COLO668 (cell line): ENCODE data around the gene TCEA3.

Experiments used
- DNase-seq: peaks from one replicate; lab custom pipeline; 2025; ENCODE audit not compliant: unreplicated experiment; lab: John Stamatoyannopoulos, UW

The TCEA3 gene

DNA sequence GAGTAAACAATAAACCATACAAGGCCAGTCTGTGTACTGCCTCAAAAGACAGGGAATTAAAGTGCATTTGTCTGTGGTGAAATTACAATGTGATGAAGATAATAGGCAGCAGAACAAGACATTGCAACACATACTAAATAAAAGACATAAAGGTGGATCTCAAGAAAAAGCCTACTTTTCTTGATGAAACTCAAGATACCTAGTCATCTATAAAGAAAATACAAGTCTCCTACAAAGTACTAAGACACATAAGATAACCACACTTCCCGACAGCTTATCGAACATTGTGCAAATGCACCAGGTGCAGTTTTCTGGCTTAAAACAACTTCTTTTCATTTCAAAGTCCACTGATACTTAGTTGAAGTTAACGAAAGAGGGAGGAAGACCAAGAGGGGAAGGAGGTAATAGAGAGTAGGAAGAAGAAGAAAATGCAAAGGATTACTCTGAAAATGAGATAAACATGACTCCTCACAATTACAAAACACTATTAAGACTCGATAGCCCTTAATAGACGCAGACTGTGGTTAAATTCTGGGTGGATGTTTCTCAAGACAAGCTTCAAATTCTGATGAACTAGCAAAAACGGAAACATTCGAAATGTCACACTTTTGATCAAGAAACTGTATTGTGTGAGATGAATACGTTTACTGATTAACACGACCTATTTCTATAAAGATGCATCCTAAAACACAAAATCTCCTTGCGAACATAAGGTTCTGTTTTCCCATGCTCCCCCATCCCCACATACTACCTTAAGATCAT lies 82.4 kb downstream of the TCEA3 start:
- no peak for DNase-seq

- no peak for DNase-seq
These were observed 84.9 kb downstream of the TCEA3 start for GRCh38 chr1:23339632-23340031.

DNA sequence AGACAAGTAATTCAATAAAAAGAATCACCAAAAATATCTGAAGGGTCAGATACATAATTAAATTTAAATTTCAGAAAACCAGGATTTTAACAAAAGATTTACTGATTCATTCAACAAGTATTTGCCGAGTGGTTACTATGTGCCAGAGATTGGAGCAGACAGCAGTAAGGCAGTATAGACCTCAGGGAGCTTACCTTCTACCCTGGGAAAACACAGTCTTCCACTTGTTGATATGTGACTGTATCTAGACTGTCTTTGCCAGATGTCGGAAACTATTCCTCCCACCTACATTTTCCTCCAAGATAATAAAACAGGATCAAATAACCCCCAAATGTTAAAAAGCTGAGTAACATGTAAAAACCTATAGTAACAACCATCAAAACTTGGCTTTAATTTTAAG lies 86.7 kb downstream of the TCEA3 start:
- no peak for DNase-seq

- no peak for DNase-seq
These were observed 92.8 kb downstream of the TCEA3 start for GRCh38 chr1:23331713-23332112.
